AG09309 (cell line): ENCODE results near the gene GPR82.

Experiments used
- DNase-seq: peaks from one replicate; pipeline ENCODE4 v3.0.0-alpha.2; 2010; ENCODE audit warnings: low read depth
- H3K4me3 ChIP-seq: 2 replicates; pipeline ENCODE4 v1.5.1; 2011; ENCODE audit warnings: mild to moderate bottlenecking, low read depth, low read length, moderate library complexity; ENCODE audit not compliant: control insufficient read depth
- CTCF ChIP-seq: IDR thresholded peaks from 2 replicates; pipeline ENCODE4 v1.5.1; 2011; ENCODE audit warnings: mild to moderate bottlenecking, low read depth, low read length, inconsistent platforms; ENCODE audit not compliant: insufficient read depth, control insufficient read depth; ENCODE audit errors: missing control alignments

The GPR82 gene

GRCh38 chrX:41705042-41705441 lies 18.9 kb upstream of the GPR82 start:
- DNase-seq, result no peak
- H3K4me3 ChIP-seq, result no peak overlapping the region
- no peak for TF ChIP-seq CTCF

GRCh38 chrX:41705680-41706374 lies 18.2 kb upstream of the GPR82 start:
- H3K4me3 ChIP-seq, result no peak overlapping the region
- no peak for TF ChIP-seq CTCF
- no peak for DNase-seq

- TF ChIP-seq CTCF, result no peak
- no peak for DNase-seq
- no peak overlapping the region for H3K4me3 ChIP-seq
Observed at GRCh38 chrX:41707218-41707617, 16.8 kb upstream of the GPR82 start.

GRCh38 chrX:41708486-41708885 lies 15.5 kb upstream of the GPR82 start:
- no peak for DNase-seq
- H3K4me3 ChIP-seq, result no peak overlapping the region
- no peak for TF ChIP-seq CTCF

GRCh38 chrX:41711021-41711667 lies 12.8 kb upstream of the GPR82 start:
- H3K4me3 ChIP-seq, result no peak overlapping the region
- DNase-seq, result no peak
- TF ChIP-seq CTCF, result no peak

- TF ChIP-seq CTCF, result no peak
- no peak for DNase-seq
- no peak overlapping the region for H3K4me3 ChIP-seq
Observed at GRCh38 chrX:41716222-41716621, 7.8 kb upstream of the GPR82 start.
